HG02642 (cell line): ENCODE results near the gene TMCO2.
"Not testable (repeated sequence)": the region's sequence is repeated elsewhere in the genome, so short reads cannot be mapped to it uniquely, and the experiment has no call there.

Source experiments
- ATAC-seq: cut with Tn5 transposase; IDR thresholded peaks from one replicate; pipeline ENCODE4 v1.9.1; 2021; ENCODE audit warnings: mild to moderate bottlenecking; ENCODE audit not compliant: unreplicated experiment, poor library complexity

TMCO2 gene

GRCh38 chr1:40247655-40248054 is at the start of gene TMCO2:
Gene TMCO2, plus strand, starts transcription at chr1:40247937. Its CDS starts 57 bp downstream, at chr1:40247994.
- ATAC-seq, result no peak

GRCh38 chr1:40199126-40199525 is 48.6 kb upstream of the TMCO2 start:
- no peak for ATAC-seq

GRCh38 chr1:40204856-40205255 is 42.9 kb upstream of the TMCO2 start:
- ATAC-seq, result no peak

GRCh38 chr1:40210511-40211204 is 37.1 kb upstream of the TMCO2 start:
- no peak for ATAC-seq

GRCh38 chr1:40218333-40218732 is 29.4 kb upstream of the TMCO2 start:
- no peak for ATAC-seq

- ATAC-seq, result not testable (repeated sequence)
Observed at GRCh38 chr1:40221471-40221905, 26.2 kb upstream of the TMCO2 start.

- ATAC-seq, result no peak
Observed at GRCh38 chr1:40221977-40222772, 25.6 kb upstream of the TMCO2 start.

GRCh38 chr1:40224040-40224439 is 23.7 kb upstream of the TMCO2 start:
- no peak for ATAC-seq

GRCh38 chr1:40226192-40226591 is 21.5 kb upstream of the TMCO2 start:
- no peak for ATAC-seq

GRCh38 chr1:40232444-40232843 is 15.3 kb upstream of the TMCO2 start:
- peak; percentile 86 for ATAC-seq

- no peak for ATAC-seq
Observed at GRCh38 chr1:40239626-40240025, 8.1 kb upstream of the TMCO2 start.

GRCh38 chr1:40240390-40240789 is 7.3 kb upstream of the TMCO2 start:
- ATAC-seq, result no peak

- ATAC-seq, result peak; percentile 9
Observed at GRCh38 chr1:40241362-40241761, 6.4 kb upstream of the TMCO2 start.

- no peak for ATAC-seq
Observed at GRCh38 chr1:40243351-40243750, 4.4 kb upstream of the TMCO2 start.

- ATAC-seq, result no peak
Observed at GRCh38 chr1:40244138-40244744, 3.5 kb upstream of the TMCO2 start.

- no peak for ATAC-seq
Observed at GRCh38 chr1:40245686-40246085, 2.1 kb upstream of the TMCO2 start.

GRCh38 chr1:40248412-40248811 is 675 bp downstream of the TMCO2 start:
- no peak for ATAC-seq

- no peak for ATAC-seq
Observed at GRCh38 chr1:40251456-40251855, 3.7 kb downstream of the TMCO2 start.

- no peak for ATAC-seq
Observed at GRCh38 chr1:40252601-40253000, 4.9 kb downstream of the TMCO2 start.

- no peak for ATAC-seq
Observed at GRCh38 chr1:40255231-40255630, 7.5 kb downstream of the TMCO2 start.

- no peak for ATAC-seq
Observed at GRCh38 chr1:40256401-40257084, 8.8 kb downstream of the TMCO2 start.
